GM13977 (cell line): ENCODE data around the gene USB1.

Experiments
- DNase-seq: peaks from one replicate; pipeline ENCODE4 v3.0.0; 2012; ENCODE audit warnings: low spot score
- CTCF ChIP-seq: IDR thresholded peaks from 2 replicates; pipeline ENCODE4 v1.5.1; 2012; ENCODE audit warnings: mild to moderate bottlenecking, control low read depth; ENCODE audit not compliant: insufficient read depth; ENCODE audit errors: extremely low read depth, missing control alignments
- in situ Hi-C: fragments of 300-500 bp; cut with MboI; formaldehyde crosslinking; loops from one replicate; pipeline ENCODE4 v1.12.0; 2022; ENCODE audit warnings: low sequenced_read_pairs, low pct_unique_long_range_greater_than_20kb, mixed read lengths, inconsistent platforms; ENCODE audit not compliant: unreplicated experiment

The USB1 gene

GRCh38 chr16:57962046-57962445 lies 39.2 kb upstream of the USB1 start:
- DNase-seq: no peak
- in situ Hi-C loops: no loop called here
- TF ChIP-seq CTCF: no peak

GRCh38 chr16:57962756-57963155 lies 38.5 kb upstream of the USB1 start:
- no peak for DNase-seq
- in situ Hi-C loops: no loop called here
- TF ChIP-seq CTCF: no peak

GRCh38 chr16:57964157-57964700 lies 37.0 kb upstream of the USB1 start:
- no peak for DNase-seq
- in situ Hi-C loops: no loop called here
- no peak for TF ChIP-seq CTCF

GRCh38 chr16:57966204-57966771 lies 34.9 kb upstream of the USB1 start:
- no peak for TF ChIP-seq CTCF
- no peak for DNase-seq
- in situ Hi-C loops: no loop called here

- no peak for DNase-seq
- no peak for TF ChIP-seq CTCF
- in situ Hi-C loops: no loop called here
These were observed 34.2 kb upstream of the USB1 start for GRCh38 chr16:57966986-57967385.

GRCh38 chr16:57967916-57968315 lies 33.3 kb upstream of the USB1 start:
- TF ChIP-seq CTCF: no peak
- in situ Hi-C loops: no loop called here
- no peak for DNase-seq
